ENCODE measurements around the gene GOLIM4.

DNA sequence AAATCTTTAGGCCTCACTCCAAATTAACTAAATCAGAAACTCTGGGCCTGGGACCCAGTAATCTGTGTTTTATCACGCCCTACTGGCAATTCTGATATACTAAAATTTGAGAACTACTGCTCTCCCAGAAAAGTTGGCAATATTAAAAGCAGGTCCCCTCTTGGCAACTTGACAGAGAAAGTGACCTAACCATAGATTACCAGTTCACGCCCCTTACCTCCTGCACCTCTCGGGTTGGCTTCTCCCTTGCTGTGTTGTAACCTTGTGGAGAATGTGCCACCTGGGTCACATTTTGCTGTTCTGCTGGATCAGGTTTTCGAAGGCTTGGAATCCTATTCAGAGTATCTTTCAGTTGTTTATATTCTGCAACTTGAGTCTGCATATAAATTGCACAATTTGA, 59.1 kb downstream of the GOLIM4 start:
- TF ChIP-seq POLR2AphosphoS5 (IDR thresholded peaks at IDR 0.05; ENCODE audit: low read depth) (no peak), ZNF331 (CRISPR knock-in tag; IDR thresholded peaks at IDR 0.05; ENCODE audit: low read depth) (no peak)
- TF ChIP-seq, protein P1, sequence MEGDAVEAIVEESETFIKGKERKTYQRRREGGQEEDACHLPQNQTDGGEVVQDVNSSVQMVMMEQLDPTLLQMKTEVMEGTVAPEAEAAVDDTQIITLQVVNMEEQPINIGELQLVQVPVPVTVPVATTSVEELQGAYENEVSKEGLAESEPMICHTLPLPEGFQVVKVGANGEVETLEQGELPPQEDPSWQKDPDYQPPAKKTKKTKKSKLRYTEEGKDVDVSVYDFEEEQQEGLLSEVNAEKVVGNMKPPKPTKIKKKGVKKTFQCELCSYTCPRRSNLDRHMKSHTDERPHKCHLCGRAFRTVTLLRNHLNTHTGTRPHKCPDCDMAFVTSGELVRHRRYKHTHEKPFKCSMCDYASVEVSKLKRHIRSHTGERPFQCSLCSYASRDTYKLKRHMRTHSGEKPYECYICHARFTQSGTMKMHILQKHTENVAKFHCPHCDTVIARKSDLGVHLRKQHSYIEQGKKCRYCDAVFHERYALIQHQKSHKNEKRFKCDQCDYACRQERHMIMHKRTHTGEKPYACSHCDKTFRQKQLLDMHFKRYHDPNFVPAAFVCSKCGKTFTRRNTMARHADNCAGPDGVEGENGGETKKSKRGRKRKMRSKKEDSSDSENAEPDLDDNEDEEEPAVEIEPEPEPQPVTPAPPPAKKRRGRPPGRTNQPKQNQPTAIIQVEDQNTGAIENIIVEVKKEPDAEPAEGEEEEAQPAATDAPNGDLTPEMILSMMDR (conservative IDR thresholded peaks at IDR 0.05; ENCODE audit: low read depth in 2 of 2), result no peak
